Spleen (tissue), 7 donors: Measurements from ENCODE around the gene CTTNBP2NL.

Experiments used
- POLR2A ChIP-seq, 3 donors: fragments of 450-650 bp; IDR thresholded peaks; one replicate each; pipeline ENCODE4 v1.5.1; 2017; ENCODE audit warnings: antibody characterized with exemption in 3 of 3, mild to moderate bottlenecking in 1 of 3
- POLR2AphosphoS5 ChIP-seq, 3 donors: sonication (generic); formaldehyde crosslinking; IDR thresholded peaks; one replicate each; pipeline ENCODE4 v1.5.1; 2017; ENCODE audit warnings: antibody characterized with exemption in 3 of 3
- TF ChIP-seq, protein P1 (sequence below), 11 experiments: fragments of 200-600 bp in 7 of 11; fragments of 450-650 bp in 4 of 11; sonication (generic) in 4 of 11; IDR thresholded peaks in 8 of 11; conservative IDR thresholded peaks in 3 of 11; 1 replicate in 7 of 11; 2 replicates in 4 of 11; pipeline versions ENCODE4 v1.4.0 to v1.8.0; 2016 to 2021; ENCODE audit warnings: antibody characterized with exemption in 11 of 11, inconsistent platforms in 4 of 11, mild to moderate bottlenecking in 1 of 11
- donor health status: DM: no; HTN: no; CAD: no; lungs with moderate emphysema.
- donor health status: DM: no; HTN: no; CAD: no.
- donor health status: DM: no; HTN: no; CAD: no.

DNA sequence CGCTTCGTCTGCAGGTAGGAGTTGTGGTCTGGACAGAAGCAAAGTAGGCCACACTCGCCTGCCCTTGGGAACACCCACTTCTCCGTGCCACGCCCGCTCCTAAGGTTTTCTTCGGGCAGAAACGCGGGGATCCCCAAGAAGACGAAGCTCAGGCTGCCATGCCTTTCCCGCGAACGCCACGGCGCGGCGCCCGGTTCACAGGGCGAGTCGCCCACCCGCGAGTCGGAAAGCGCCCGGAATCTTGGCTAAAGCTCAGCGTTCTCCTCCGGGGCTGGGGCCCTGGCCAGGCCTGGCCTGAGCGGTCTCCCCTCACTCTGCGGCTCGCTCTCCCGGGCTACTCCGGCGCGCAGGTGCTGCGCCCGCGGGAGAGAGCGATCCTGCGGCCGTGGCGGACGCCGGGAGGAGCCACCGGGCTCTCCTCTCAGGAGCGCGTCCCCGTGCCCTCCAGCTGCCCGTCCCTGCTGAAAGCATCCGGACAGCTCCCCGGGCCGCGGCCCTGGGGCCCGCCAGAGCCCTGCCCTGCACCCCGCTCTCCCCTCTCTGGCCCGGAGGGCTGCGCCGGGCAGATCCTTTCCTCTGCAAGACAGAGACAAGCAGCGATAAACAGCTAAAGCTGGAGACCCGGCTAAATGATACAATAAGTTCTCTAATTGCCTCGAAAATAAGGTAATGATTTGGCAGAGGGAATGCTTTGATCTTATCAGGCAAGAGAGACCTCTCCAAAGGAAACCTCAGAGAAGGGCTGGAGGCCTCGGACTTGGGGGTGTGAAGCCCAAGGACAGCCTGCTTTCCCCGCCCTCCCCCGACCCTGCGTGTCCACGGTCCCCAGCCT is 106.0 kb downstream of the CTTNBP2NL start:
- TF ChIP-seq, protein P1, sequence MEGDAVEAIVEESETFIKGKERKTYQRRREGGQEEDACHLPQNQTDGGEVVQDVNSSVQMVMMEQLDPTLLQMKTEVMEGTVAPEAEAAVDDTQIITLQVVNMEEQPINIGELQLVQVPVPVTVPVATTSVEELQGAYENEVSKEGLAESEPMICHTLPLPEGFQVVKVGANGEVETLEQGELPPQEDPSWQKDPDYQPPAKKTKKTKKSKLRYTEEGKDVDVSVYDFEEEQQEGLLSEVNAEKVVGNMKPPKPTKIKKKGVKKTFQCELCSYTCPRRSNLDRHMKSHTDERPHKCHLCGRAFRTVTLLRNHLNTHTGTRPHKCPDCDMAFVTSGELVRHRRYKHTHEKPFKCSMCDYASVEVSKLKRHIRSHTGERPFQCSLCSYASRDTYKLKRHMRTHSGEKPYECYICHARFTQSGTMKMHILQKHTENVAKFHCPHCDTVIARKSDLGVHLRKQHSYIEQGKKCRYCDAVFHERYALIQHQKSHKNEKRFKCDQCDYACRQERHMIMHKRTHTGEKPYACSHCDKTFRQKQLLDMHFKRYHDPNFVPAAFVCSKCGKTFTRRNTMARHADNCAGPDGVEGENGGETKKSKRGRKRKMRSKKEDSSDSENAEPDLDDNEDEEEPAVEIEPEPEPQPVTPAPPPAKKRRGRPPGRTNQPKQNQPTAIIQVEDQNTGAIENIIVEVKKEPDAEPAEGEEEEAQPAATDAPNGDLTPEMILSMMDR (IDR thresholded peaks at IDR 0.05 in 8 of 11, conservative IDR thresholded peaks at IDR 0.05 in 3 of 11) = peak; percentile 30 to 73 (median 59)
- TF ChIP-seq POLR2A (IDR thresholded peaks at IDR 0.05) (no peak), POLR2AphosphoS5 (IDR thresholded peaks at IDR 0.05) (peak; percentile 24 to 73 (median 46))
